ENCODE measurements around the gene PIAS4. TPM values are rescaled to one million over a fixed set of nuclear protein-coding genes. Genes with fewer than 3 reads are reported as not detected.
A peak's percentile ranks its signal among the peaks of the same experiment; 100 is the strongest.

Gene PIAS4
- total and polyA plus RNA-seq, 10 of the 15 experiments (the other 5 are each of a cell fraction or from before 2014, with no cell fraction given): 0.13 to 25.1 (median 11.3) TPM

DNA sequence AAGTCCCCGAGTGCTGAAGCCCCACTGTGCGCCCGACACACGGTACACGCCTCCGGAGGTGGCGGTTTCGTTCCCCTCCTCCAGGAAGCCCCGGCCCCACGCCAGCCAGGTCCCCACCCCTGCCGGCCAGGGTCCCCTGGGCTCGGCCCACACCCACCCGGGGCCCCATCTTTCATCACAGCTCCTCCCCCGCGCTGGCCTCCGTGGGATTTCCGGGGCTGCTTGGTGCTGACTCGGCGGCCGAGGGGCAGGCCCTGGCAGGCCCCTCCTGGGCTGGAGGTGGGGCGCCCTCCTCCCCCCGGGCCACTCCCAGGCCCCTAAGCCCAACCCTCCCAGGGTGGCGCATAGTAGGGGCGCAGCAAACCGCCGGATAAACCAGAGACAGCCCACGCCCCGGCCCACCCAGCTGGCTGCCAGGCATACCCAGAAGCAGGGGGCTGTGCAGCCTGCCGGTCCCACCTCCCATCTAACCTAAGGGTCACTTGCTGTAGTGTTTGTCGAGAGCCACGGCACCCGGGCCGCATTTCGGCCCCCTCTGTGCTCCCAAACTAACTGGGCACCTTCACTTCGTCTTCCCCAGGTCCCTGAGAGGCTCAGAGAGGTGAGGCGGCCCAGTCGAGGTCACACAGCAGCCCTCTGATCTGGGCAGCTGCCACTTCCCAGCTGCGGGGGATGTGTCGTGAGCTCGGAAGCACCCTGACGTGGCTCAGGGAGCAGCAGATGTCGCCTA is 52.5 kb downstream of the PIAS4 start (continued):
- TF ChIP-seq, protein P1, sequence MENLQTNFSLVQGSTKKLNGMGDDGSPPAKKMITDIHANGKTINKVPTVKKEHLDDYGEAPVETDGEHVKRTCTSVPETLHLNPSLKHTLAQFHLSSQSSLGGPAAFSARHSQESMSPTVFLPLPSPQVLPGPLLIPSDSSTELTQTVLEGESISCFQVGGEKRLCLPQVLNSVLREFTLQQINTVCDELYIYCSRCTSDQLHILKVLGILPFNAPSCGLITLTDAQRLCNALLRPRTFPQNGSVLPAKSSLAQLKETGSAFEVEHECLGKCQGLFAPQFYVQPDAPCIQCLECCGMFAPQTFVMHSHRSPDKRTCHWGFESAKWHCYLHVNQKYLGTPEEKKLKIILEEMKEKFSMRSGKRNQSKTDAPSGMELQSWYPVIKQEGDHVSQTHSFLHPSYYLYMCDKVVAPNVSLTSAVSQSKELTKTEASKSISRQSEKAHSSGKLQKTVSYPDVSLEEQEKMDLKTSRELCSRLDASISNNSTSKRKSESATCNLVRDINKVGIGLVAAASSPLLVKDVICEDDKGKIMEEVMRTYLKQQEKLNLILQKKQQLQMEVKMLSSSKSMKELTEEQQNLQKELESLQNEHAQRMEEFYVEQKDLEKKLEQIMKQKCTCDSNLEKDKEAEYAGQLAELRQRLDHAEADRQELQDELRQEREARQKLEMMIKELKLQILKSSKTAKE (IDR thresholded peaks at IDR 0.05; ENCODE audit: low read depth, poor library complexity, severe bottlenecking): no peak

DNA sequence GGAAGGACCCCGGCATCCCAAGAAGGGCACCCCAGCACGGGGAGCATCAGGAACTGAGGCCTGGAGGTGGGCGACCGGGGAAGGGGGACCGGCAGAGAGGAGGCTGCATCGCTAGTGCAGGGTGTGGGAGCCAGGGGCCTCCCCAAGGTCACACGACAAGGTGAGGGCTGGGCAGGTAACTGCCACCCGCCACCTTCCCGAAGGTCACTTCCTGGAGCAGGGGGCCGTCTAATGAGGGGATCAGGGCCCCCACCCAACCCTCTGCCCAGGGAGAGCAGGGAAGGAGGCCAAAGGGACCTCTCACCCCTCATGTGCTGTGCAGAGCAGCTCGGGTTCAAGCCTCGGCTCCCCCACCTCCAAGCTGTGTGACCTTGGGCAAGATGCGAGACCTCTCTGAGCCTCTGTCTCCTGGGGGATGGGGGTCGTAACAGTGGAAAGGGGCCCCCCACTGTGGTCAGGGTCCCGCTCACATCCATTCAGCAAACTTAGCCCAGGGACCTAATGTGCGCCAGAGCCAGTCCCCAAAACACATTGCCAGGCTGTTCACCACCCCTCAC is 53.2 kb downstream of the PIAS4 start:
- no peaks in the 10 kb centered on the region for H3K9me3 ChIP-seq (replicated peaks; ENCODE audit: control insufficient read depth, insufficient read depth, low read length)
- DNase-seq (ENCODE audit: low read depth, low spot score) (no peak), ATAC-seq (peak; percentile 6), FAIRE-seq (no peak)
- H3K9ac ChIP-seq (ENCODE audit: control insufficient read depth, insufficient read depth, low read length): peak overlapping the region; percentile 75
- peak overlapping the region; percentile 87 for H3K27ac ChIP-seq (ENCODE audit: control insufficient read depth, insufficient read depth)
- in situ Hi-C loops (cut with MboI) (loop anchor here (5.0 kb wide), 1 partner anchor 68 kb away; no protein-coding TSS in a partner anchor), intact Hi-C loops (cut with micrococcal nuclease; ENCODE audit: unreplicated experiment) (loop anchor here (10.0 kb wide), 1 partner anchor 124 kb away; the partner anchor contains the start of genes ANKRD24 and SIRT6)
- peak overlapping the region; percentile 58 for H3K4me3 ChIP-seq
- ChIA-PET SMC1A (ENCODE audit: uncharacterized antibody, unreplicated experiment) (interaction anchor here (1.9 kb wide), 2 partner anchors 49 to 55 kb away, joined by 5 to 6 read pairs; no protein-coding TSS in a partner anchor), POLR2A (interaction anchor here (0.6 to 3.2 kb wide), 7 partner anchors 18 to 282 kb away, joined by 3 to 15 read pairs (median 9); partner anchors contain the start of genes EEF2 and PIAS4), RAD21 (ENCODE audit: unreplicated experiment) (interaction anchor here (1.1 to 1.6 kb wide), 5 partner anchors 48 to 79 kb away, joined by 3 to 5 read pairs (median 4); no protein-coding TSS in a partner anchor), CTCF (interaction anchor here (1.2 to 3.1 kb wide), 4 partner anchors 55 to 79 kb away, joined by 3 to 12 read pairs (median 8); partner anchors contain the start of gene EEF2)
- TF ChIP-seq ESRRA (IDR thresholded peaks at IDR 0.05; ENCODE audit: low read length): peak; percentile 34; the same call in 1 of the 2 replicates
- no peak for TF ChIP-seq KDM1A (IDR thresholded peaks at IDR 0.05; ENCODE audit: borderline replicate concordance)
- peak; percentile 90 for TF ChIP-seq SMARCA5 (IDR thresholded peaks at IDR 0.05)
- TF ChIP-seq RFX5 (IDR thresholded peaks at IDR 0.05; ENCODE audit: low read depth, low read length): no peak
- TF ChIP-seq, protein P2, sequence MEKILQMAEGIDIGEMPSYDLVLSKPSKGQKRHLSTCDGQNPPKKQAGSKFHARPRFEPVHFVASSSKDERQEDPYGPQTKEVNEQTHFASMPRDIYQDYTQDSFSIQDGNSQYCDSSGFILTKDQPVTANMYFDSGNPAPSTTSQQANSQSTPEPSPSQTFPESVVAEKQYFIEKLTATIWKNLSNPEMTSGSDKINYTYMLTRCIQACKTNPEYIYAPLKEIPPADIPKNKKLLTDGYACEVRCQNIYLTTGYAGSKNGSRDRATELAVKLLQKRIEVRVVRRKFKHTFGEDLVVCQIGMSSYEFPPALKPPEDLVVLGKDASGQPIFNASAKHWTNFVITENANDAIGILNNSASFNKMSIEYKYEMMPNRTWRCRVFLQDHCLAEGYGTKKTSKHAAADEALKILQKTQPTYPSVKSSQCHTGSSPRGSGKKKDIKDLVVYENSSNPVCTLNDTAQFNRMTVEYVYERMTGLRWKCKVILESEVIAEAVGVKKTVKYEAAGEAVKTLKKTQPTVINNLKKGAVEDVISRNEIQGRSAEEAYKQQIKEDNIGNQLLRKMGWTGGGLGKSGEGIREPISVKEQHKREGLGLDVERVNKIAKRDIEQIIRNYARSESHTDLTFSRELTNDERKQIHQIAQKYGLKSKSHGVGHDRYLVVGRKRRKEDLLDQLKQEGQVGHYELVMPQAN (conservative IDR thresholded peaks at IDR 0.05): no peak
- peak; percentile 70 for TF ChIP-seq POLR2AphosphoS5 (IDR thresholded peaks at IDR 0.05; ENCODE audit: low read length)
- TF ChIP-seq CHD2 (IDR thresholded peaks at IDR 0.05; ENCODE audit: borderline replicate concordance, low read depth, low read length): 0 out of 2 replicates have a peak, but pooled peaks have one; percentile 14
- no peak for TF ChIP-seq GABPA (IDR thresholded peaks at IDR 0.05; ENCODE audit: low read depth)
- peak; percentile 27 for TF ChIP-seq NR2F1 (conservative IDR thresholded peaks at IDR 0.05)
- peak; percentile 59; the same call in 1 of the 2 replicates for TF ChIP-seq ZNF217 (IDR thresholded peaks at IDR 0.05)
- peak in 1 of 2 experiments; percentile 22; a peak in 1 of 4 replicates for TF ChIP-seq BHLHE40 (IDR thresholded peaks at IDR 0.05; ENCODE audit: borderline replicate concordance in 1 of 2, low read depth in 2 of 2, low read length in 1 of 2)
- TF ChIP-seq NBN (IDR thresholded peaks at IDR 0.05): no peak
- no peak for TF ChIP-seq MEF2A (IDR thresholded peaks at IDR 0.05; ENCODE audit: insufficient read depth, low read depth, low read length)
- peak; percentile 74 for TF ChIP-seq NFXL1 (IDR thresholded peaks at IDR 0.05; ENCODE audit: borderline replicate concordance)
- peaks cover 87% of the 10 kb centered on the region for H3K79me2 ChIP-seq (ENCODE audit: control insufficient read depth, insufficient read depth, low read length)
- WGBS (ENCODE audit: insufficient coverage, insufficient replicate concordance, low lambda C conversion rate, missing lambda C conversion rate): 1% methylated on average over 16 of the region's 16 CpGs
- peaks cover 29% of the 10 kb centered on the region for H3K4me1 ChIP-seq (ENCODE audit: control insufficient read depth, insufficient read depth, low read length)
- peaks cover 18% of the 10 kb centered on the region for H4K20me1 ChIP-seq (ENCODE audit: control insufficient read depth, insufficient read depth)
- H3K27me3 ChIP-seq (replicated peaks in 1 of 2; ENCODE audit: control insufficient read depth in 2 of 2, insufficient read depth in 2 of 2, low read length in 1 of 2): no peaks in the 10 kb centered on the region
- H2AFZ ChIP-seq (ENCODE audit: control insufficient read depth, low read depth, low read length): no peak overlapping the region
- H3K36me3 ChIP-seq (ENCODE audit: control insufficient read depth in 2 of 2, insufficient read depth in 2 of 2, low read length in 1 of 2): peaks cover 9 to 13% of the 10 kb centered on the region in 2 experiments; a peak in 3 of 4 replicates
- no TSS peak for BruUV-seq (replicated peaks)
- peak overlapping the region; percentile 98 for H3K4me2 ChIP-seq (ENCODE audit: control insufficient read depth, insufficient read depth)
